Endothelial cell of umbilical vein (primary cell): ENCODE measurements around the gene YBX1. TPM values are rescaled to one million over a fixed set of nuclear protein-coding genes. Genes with fewer than 3 reads are reported as not detected.

Experiments used
- BruUV-seq: library from RNA; stranded (reverse); fragments of 400-500 nt; replicated peaks from 2 replicates; lab custom pipeline; 2021; lab: Mats Ljungman, UMichigan
- CTCF ChIA-PET: fragments of 300-600, 350-600 bp; sonication (Branson Sonifier 250); formaldehyde crosslinking; loops from one replicate; lab custom pipeline; 2021; ENCODE audit warnings: antibody characterized with exemption, inconsistent platforms; lab: Charles Lee
- POLR2A ChIA-PET: fragments of 300-600, 350-600 bp; sonication (Branson Sonifier 250); formaldehyde crosslinking; loops from one replicate; lab custom pipeline; 2021; ENCODE audit warnings: antibody characterized with exemption, inconsistent platforms; lab: Charles Lee
- DNase-seq: peaks from one replicate; pipeline ENCODE4 v3.0.0-alpha.2; 2011; ENCODE audit warnings: low read depth, low spot score
- FAIRE-seq: peaks from 2 replicates; lab custom pipeline; 2011; peaks lifted over from hg19 to GRCh38; lab: Jason Lieb, UNC
- H2AFZ ChIP-seq: 2 replicates; pipeline ENCODE4 v1.6.0; 2012; ENCODE audit warnings: low read depth, low read length, control low read depth, inconsistent platforms
- H3K27ac ChIP-seq: 2 replicates; pipeline ENCODE4 v1.5.1; 2011; ENCODE audit warnings: low read depth, mild to moderate bottlenecking, control low read depth, low read length, moderate library complexity; ENCODE audit not compliant: insufficient read depth
- H3K27me3 ChIP-seq, 2 experiments: 2 replicates each; pipeline versions ENCODE4 v1.6.0 to v1.6.1; 2011; ENCODE audit warnings: low read length in 2 of 2, mixed read lengths in 1 of 2; ENCODE audit not compliant: control insufficient read depth in 2 of 2, insufficient read depth in 2 of 2
- H3K36me3 ChIP-seq, 2 experiments: 2 replicates in 1 of 2; 3 replicates in 1 of 2; pipeline ENCODE4 v1.5.1; 2011; ENCODE audit warnings: low read length in 2 of 2, mild to moderate bottlenecking in 1 of 2, moderate library complexity in 1 of 2; ENCODE audit not compliant: control insufficient read depth in 2 of 2, insufficient read depth in 2 of 2; ENCODE audit errors: extremely low read depth in 1 of 2
- H3K4me1 ChIP-seq: 3 replicates; pipeline ENCODE4 v1.5.1; 2011; ENCODE audit warnings: mild to moderate bottlenecking, low read length; ENCODE audit not compliant: control insufficient read depth, insufficient read depth; ENCODE audit errors: extremely low read depth
- H3K4me2 ChIP-seq: 2 replicates; pipeline ENCODE4 v1.6.1; 2011; ENCODE audit warnings: low read length, control low read depth, mixed read lengths; ENCODE audit not compliant: insufficient read depth
- H3K4me3 ChIP-seq, 3 experiments: fragments of 200-600 bp in 1 of 3; sonication (generic), shearing (Covaris generic) in 1 of 3; replicated peaks in 1 of 3; 2 replicates each; pipeline ENCODE4 v1.5.1; 2011 to 2016; ENCODE audit warnings: control low read depth in 3 of 3, low read length in 3 of 3, mild to moderate bottlenecking in 2 of 3, inconsistent platforms in 1 of 3, low read depth in 1 of 3, moderate library complexity in 1 of 3; ENCODE audit not compliant: insufficient read depth in 1 of 3
- H3K79me2 ChIP-seq: 2 replicates; pipeline ENCODE4 v1.6.0; 2012; ENCODE audit warnings: low read length, inconsistent platforms; ENCODE audit not compliant: control insufficient read depth, insufficient read depth
- H3K9ac ChIP-seq: replicated peaks from 2 replicates; pipeline ENCODE3; 2011; ENCODE audit warnings: low read length, control low read depth; ENCODE audit not compliant: insufficient read depth; ENCODE audit errors: extremely low read depth
- H3K9me1 ChIP-seq: replicated peaks from 3 replicates; pipeline ENCODE4 v1.6.0; 2011; ENCODE audit warnings: mild to moderate bottlenecking, low read length; ENCODE audit not compliant: control insufficient read depth, insufficient read depth; ENCODE audit errors: extremely low read depth
- H3K9me3 ChIP-seq: replicated peaks from 2 replicates; pipeline ENCODE4 v1.5.1; 2012; ENCODE audit warnings: low read length, inconsistent platforms; ENCODE audit not compliant: control insufficient read depth, insufficient read depth
- H4K20me1 ChIP-seq: replicated peaks from 2 replicates; pipeline ENCODE3; 2011; ENCODE audit warnings: mild to moderate bottlenecking, low read length; ENCODE audit not compliant: control insufficient read depth, insufficient read depth; ENCODE audit errors: extremely low read depth
- CTCF ChIP-seq, 2 donors: IDR thresholded peaks; 1 replicate in 1 of 2; 2 replicates in 1 of 2; pipeline ENCODE4 v1.5.1; 2011; ENCODE audit warnings: low read length in 2 of 2, mild to moderate bottlenecking in 2 of 2, moderate library complexity in 2 of 2, control low read depth in 1 of 2, inconsistent platforms in 1 of 2, low read depth in 1 of 2; ENCODE audit not compliant: insufficient read depth in 1 of 2; ENCODE audit errors: extremely low read depth in 1 of 2
- FOS ChIP-seq: IDR thresholded peaks from 2 replicates; pipeline ENCODE4 v1.6.1; 2011; ENCODE audit warnings: mild to moderate bottlenecking, low read length, moderate library complexity, borderline replicate concordance; ENCODE audit not compliant: insufficient read depth
- GATA2 ChIP-seq: IDR thresholded peaks from 2 replicates; pipeline ENCODE4 v1.7.0; 2011; ENCODE audit warnings: low read depth, mild to moderate bottlenecking, moderate library complexity, mixed read lengths, low read length; ENCODE audit not compliant: insufficient read length, insufficient read depth
- JUN ChIP-seq: IDR thresholded peaks from 2 replicates; pipeline ENCODE4 v1.6.1; 2011; ENCODE audit warnings: borderline replicate concordance, low read depth; ENCODE audit not compliant: insufficient read length, insufficient read depth
- MAX ChIP-seq: IDR thresholded peaks from 2 replicates; pipeline ENCODE4 v1.6.1; 2011; ENCODE audit not compliant: insufficient read depth, insufficient read length
- MYC ChIP-seq: IDR thresholded peaks from one replicate; pipeline ENCODE4 v1.6.1; 2011; ENCODE audit warnings: mild to moderate bottlenecking, low read depth, low read length
- POLR2A ChIP-seq: IDR thresholded peaks from 2 replicates; pipeline ENCODE4 v1.6.1; 2012; ENCODE audit warnings: low read depth, mild to moderate bottlenecking, control low read depth, low read length
- POLR2AphosphoS5 ChIP-seq: IDR thresholded peaks from 2 replicates; pipeline ENCODE4 v1.6.1; 2012; ENCODE audit warnings: low read depth, mild to moderate bottlenecking, control low read depth, low read length, moderate library complexity; ENCODE audit not compliant: insufficient read depth
- dilution Hi-C: fragments of 300-500 bp; cut with MboI; formaldehyde crosslinking; loops from one replicate; pipeline ENCODE4 v1.15.0; 2019; ENCODE audit warnings: low sequenced_read_pairs; ENCODE audit not compliant: extremely low pct_ligation_motif_present
- intact Hi-C: fragments of 100-400 bp; cut with micrococcal nuclease; formaldehyde crosslinking; loops from one replicate; pipeline ENCODE4 v1.10.0; 2022
- polyA plus RNA-seq, 4 experiments: library from polyadenylated mRNA; depleted of rRNA in 3 of 4; stranded (reverse) in 3 of 4; unstranded in 1 of 4; fragments of >200 nt; gene quantifications; 2 replicates each; pipeline versions ENCODE4 v1.2.1 to v1.2.3, GENCODE V29; 2011 to 2012; ENCODE audit warnings: missing spikeins in 1 of 4
- total RNA-seq: library from RNA; stranded (reverse); gene quantifications from 2 replicates; pipeline ENCODE4 v1.2.3, GENCODE V29; 2021

YBX1 gene
- total and polyA plus RNA-seq, 2 donors (not counting 3 experiments of a cell fraction or from before 2014, with no cell fraction given) = 430 to 783 TPM

GRCh38 chr1:42646056-42646455 lies 36.2 kb upstream of the YBX1 start:
- peak; percentile 57 for DNase-seq
- Histone ChIP-seq H3K9ac (no peak overlapping the region), H3K4me2 (peak overlapping the region; percentile 16), H3K4me1 (peaks cover 9% of the 10 kb centered on the region), H4K20me1 (no peaks in the 10 kb centered on the region), H3K27me3 (peaks cover 5 to 18% of the 10 kb centered on the region in 2 experiments), H3K4me3 (no peak overlapping the region), H2AFZ (peak overlapping the region; percentile 56), H3K9me1 (no peaks in the 10 kb centered on the region), H3K9me3 (no peaks in the 10 kb centered on the region), H3K79me2 (no peaks in the 10 kb centered on the region), H3K27ac (no peak overlapping the region), H3K36me3 (no peaks in the 10 kb centered on the region)
- intact Hi-C loops (no loop called here), dilution Hi-C loops (no loop called here)
- CTCF ChIA-PET = interaction anchor here (1.0 to 1.5 kb wide), 3 partner anchors 44 to 68 kb away, joined by 3 read pairs; no protein-coding TSS in a partner anchor
- peak; percentile 77 for FAIRE-seq
- TF ChIP-seq POLR2AphosphoS5 = no peak
- no peak for TF ChIP-seq GATA2
- no peak for TF ChIP-seq CTCF (IDR thresholded peaks at IDR 0.05; ENCODE audit: extremely low read depth in 1 of 2, insufficient read depth in 1 of 2, low read depth in 1 of 2, low read length in 2 of 2)
- TF ChIP-seq FOS = peak; percentile 75
- TF ChIP-seq JUN = peak; percentile 48
- no peak for TF ChIP-seq MAX
- no peak for TF ChIP-seq POLR2A
- no peak for TF ChIP-seq MYC
- POLR2A ChIA-PET = no interaction called here
- no TSS peak for BruUV-seq
